ENCODE data around the gene PHF21A.
"Not testable (repeated sequence)": the region's sequence is repeated elsewhere in the genome, so short reads cannot be mapped to it uniquely, and the experiment has no call there.

DNA sequence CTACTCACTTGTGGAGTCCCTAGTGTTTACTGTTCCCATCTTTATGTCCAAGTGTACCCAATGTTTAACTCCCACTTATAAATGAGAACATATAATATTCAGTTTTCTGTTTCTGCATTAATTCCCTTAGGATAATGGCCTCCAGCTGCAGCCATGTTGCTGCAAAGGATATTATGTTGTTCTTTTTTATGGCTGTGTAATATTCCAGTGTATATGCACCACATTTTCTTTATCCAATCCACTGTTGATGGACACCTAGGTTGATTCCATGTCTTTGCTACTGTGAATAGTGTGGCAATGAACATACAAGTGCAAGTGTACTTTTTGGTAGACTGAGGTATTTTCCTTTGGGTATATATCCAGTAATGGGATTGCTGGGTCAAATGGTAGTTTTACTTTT lies 107.1 kb downstream of the PHF21A start:
- TF ChIP-seq, protein P1, sequence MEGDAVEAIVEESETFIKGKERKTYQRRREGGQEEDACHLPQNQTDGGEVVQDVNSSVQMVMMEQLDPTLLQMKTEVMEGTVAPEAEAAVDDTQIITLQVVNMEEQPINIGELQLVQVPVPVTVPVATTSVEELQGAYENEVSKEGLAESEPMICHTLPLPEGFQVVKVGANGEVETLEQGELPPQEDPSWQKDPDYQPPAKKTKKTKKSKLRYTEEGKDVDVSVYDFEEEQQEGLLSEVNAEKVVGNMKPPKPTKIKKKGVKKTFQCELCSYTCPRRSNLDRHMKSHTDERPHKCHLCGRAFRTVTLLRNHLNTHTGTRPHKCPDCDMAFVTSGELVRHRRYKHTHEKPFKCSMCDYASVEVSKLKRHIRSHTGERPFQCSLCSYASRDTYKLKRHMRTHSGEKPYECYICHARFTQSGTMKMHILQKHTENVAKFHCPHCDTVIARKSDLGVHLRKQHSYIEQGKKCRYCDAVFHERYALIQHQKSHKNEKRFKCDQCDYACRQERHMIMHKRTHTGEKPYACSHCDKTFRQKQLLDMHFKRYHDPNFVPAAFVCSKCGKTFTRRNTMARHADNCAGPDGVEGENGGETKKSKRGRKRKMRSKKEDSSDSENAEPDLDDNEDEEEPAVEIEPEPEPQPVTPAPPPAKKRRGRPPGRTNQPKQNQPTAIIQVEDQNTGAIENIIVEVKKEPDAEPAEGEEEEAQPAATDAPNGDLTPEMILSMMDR (IDR thresholded peaks at IDR 0.05; ENCODE audit: borderline replicate concordance, extremely low read depth, low read length, poor library complexity, severe bottlenecking): not testable (repeated sequence)
- TF ChIP-seq EZH2 (IDR thresholded peaks at IDR 0.05; ENCODE audit: borderline replicate concordance, low read depth, low read length, severe bottlenecking): not testable (repeated sequence)

All from DND-41 (cell line).